HTR-8/SVneo (cell line): ENCODE measurements around the gene ABCC8.

Experiments
- DNase-seq: peaks from one replicate; pipeline ENCODE4 v3.0.0; 2011; ENCODE audit warnings: low spot score, mixed read lengths; ENCODE audit not compliant: insufficient read length
- FAIRE-seq: peaks from 2 replicates; lab custom pipeline; 2011; peaks lifted over from hg19 to GRCh38; lab: Jason Lieb, UNC

Gene ABCC8

DNA sequence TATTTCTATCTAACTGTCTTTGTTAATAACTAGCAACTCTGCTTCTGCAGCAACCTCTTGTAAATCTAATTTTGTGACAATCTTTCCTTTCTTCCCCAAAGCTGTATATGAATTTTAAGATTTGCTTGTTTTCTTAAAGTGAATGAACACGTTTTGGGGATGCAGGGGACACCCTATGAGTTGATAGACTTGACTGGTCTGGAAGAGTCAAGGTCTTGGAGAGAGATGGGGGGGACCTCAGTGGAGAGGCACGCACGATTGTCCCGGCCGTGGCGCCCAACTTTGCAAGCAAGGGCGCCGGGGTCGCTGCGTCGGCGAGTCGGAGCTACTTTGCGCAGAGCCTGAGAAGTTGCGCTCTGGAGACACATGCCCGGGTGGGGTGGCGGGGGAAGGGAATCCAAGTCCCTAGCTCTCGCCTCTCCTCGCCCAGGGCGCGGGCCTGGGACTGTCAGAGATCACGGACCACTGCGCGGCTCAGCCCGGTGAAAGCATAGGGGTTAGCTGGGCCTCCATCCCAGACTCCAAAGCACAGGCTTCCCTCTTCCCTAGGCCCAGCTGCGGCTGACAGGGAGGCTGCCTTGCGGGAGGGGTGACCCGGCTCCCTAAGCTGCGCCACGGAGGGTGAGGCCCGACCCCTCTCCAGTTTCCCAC, 854 bp downstream of the ABCC8 start:
- FAIRE-seq, result no peak
- no peak for DNase-seq

DNA sequence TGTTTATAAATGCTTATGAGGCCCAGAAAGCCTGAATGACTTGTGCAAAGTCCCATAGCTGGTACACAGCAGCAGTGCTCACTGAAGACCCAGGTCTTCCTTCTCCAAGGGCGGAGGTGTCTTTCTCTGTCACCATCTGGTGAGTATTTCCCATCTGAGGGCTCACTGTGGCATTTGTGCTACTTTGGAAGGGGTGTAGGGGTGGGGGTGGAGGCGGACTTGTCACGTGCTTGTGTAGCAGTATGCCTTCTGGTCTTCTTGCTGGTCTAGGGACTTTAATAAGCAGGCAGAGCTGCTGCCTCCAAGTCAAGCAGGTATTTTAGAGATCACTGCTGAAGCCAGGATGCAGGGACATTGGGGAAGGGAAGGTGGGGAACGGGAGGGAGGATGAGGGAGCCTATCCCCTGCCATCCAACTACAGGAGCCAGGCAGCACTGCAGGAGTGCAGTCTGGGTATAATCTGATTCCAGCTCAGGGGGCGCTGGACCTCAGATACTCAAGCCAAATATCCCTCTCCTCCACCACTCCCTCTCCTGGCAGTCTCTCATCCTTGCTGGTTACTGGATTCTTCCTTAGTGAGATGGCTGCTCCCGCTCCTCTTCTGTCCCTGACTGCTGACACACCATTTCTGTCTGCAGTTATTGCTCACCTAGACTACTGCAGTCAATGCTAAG, 3.4 kb downstream of the ABCC8 start:
- DNase-seq (peak; percentile 62), FAIRE-seq (peak; percentile 58)

DNA sequence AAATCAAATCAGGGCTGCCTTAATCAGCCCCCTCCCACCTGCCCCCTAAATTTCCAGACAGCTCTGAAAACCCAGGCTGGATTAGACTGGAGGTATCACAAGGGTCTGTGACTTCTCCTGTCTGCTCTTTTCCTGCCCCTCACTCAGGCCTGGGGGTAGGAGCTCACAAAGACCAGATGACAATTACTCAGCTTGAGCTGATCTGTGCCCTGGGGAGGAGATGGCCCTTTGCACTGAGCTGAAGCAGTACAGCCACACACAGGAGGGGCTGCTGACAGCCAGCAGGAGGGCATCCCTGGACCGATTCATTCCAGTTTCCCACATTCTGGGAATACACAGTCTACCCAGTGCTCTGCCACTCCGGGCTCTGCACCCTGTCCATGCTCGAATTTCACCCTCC, 4.2 kb downstream of the ABCC8 start:
- FAIRE-seq (no peak), DNase-seq (no peak)

DNA sequence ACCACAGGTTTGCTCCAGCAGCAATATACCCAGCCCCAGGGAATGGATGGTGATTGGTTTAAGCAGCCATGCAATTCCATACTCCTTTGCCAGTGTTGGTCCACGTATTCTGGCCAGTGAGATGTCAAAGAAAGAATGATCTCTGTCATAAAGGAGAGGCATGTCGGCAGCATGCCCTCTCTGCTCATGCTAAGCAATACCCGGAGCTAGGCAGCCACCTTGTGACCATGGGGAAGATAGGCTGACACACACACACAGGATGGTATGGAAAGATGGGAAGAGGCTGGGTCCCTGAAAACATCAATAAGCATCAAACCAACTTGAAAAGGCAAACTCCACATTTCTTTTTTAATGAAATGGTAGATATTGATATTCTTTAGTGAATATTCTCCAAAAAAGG, 5.1 kb downstream of the ABCC8 start:
- no peak for FAIRE-seq
- DNase-seq, result no peak

DNA sequence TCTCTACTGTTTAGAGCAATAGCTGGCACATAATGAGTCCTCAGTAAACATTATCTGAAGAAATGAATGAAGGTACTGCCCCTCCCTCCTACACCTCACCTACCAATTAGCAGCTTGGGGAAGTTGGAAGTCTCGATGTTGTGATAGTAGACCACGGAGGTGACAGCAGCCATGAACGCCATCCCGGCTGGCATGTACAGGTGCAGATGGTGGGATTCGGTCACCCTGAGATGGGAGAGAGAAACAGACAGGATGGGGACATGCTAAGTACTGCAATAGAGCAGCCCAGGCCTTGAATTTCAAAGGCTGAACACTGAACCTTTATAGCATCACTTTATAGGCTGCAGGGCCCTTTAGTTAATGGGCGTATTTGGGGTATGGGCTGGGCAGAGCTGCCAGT, 6.6 kb downstream of the ABCC8 start:
- FAIRE-seq (no peak), DNase-seq (no peak)

DNA sequence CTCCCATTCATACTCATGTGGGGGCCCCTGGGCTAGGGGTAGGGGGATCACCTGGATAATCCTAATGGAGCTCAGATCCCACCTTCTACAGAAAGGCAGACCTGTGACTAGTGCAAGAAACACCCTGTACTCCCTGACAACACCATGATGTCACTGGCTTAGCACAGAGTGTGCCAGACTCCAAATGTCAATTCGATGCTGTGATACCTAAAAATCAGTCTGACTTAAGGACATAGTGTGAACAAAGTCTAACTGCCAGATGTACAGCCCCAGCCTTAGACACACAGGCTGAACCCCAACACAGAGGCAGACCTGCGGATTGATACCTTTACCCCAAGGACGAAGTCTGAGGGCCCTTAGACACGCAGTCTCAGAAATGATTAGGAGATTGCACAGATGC, 8.5 kb downstream of the ABCC8 start:
- DNase-seq, result no peak
- no peak for FAIRE-seq

DNA sequence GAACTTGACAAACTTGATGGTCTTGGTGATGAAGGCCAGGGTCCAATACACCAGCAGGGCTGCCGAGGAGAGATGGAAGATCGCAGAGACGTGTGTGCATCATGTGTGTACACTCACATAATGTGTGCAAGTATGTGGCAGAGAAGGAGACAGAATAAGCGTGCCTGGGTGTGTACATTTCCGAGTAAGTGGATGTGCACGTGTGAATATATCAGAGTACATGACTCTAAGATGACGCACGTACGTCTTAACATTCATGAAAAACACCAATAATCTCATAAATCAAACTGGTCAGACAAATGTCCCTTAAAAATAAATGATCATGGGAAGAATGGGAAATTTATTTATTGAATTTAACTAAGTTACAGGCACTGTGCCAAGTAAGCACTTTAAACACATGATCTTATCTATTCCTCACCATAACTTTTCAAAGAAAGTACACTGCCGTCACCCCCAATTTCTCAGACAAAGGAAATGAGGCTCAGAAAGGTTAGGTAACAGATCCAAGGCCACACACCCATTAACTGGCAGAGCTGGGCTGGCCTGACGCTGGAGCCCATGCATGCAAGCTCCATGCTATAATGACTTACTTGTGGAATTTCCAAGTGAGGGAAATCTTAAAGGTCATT, 13.0 kb downstream of the ABCC8 start:
- FAIRE-seq, result no peak
- DNase-seq, result no peak

DNA sequence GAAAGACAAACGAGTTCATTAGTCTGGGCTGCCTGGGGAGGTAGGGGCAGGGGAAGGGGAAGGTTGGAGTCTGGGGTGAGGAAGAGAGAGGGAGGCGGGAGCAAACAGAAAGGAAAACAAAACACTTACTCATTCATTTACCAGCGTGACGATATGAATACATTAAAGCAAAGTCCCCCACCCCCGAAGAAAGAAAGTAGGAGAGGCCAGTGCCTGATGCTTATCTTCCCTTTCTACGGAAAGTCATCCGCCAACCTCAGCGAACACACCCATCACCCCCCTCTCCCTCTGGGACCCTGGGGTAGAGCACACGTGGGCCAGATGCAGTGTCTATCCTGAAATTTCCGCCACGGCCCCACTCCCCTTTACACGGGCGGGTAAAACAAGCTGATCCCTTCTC, 13.7 kb downstream of the ABCC8 start:
- FAIRE-seq, result no peak
- no peak for DNase-seq

DNA sequence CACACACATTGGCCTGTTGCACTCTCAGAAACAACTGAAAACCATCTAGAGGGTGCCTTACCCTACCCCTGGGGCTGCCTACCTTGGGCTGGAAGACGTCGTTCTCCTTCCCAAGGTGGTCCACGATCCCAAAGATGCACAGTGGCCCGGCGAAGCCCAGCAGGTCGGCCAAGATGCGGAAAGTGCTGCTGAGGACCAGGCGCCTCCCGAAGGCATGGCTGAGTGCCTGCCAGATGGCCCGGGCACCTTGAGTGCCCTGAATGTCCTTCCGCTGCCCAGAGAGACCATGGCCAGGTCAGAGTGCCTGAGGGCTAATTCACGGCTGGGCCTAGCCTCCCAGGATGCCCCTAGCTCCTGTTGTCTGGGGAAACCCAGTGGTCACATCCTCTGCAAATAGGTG, 16.2 kb downstream of the ABCC8 start:
- FAIRE-seq (no peak), DNase-seq (no peak)

DNA sequence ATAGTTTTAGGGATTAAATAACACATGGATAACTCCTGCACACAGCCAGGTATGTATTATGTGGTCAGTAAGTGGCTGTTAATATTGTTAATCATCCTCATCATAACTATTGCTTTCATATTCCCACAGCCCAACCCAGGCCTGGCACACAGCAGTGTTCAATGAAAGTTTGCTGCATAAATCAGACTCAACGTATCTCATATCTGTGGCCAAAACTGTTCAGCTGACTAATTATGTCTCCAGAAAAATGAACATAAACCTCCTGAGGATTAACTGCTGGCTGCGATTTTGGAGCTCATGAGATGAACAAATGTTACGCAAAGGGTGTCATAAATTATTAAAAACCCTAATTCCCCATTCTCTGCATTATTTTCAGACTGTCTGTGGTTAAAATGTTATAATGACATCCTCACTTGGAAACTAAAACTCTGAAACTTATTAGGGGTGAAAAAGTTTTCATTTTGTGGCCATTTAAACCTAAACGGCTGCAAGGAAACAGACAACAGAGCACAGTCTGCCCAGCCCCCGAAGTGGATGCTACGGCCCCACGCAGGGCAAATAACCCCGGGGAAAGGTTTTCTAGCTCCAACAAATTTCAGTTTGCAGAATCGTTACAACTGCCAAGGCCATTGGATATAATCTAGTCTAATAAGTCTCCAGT, 17.3 kb downstream of the ABCC8 start:
- no peak for FAIRE-seq
- DNase-seq, result no peak

DNA sequence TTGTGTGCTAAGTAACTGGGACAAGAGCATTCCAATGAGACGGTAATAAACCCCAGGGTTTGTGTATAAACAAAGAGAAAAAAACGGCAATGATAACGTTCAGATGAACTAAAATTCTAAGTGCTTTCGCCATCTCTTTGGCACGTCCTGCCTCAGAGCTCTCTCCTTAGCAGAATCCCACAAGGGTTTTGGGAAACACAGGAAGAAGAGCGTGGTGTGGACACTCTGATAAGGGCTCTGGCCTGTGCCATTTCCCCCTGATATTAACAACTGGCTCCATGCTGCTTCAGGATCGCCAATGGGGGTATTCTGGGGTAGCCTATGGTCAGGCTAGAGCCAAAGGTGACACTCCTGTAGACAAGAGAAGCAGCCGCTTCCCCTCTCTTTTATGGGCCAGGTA, 18.4 kb downstream of the ABCC8 start:
- DNase-seq (no peak), FAIRE-seq (no peak)

DNA sequence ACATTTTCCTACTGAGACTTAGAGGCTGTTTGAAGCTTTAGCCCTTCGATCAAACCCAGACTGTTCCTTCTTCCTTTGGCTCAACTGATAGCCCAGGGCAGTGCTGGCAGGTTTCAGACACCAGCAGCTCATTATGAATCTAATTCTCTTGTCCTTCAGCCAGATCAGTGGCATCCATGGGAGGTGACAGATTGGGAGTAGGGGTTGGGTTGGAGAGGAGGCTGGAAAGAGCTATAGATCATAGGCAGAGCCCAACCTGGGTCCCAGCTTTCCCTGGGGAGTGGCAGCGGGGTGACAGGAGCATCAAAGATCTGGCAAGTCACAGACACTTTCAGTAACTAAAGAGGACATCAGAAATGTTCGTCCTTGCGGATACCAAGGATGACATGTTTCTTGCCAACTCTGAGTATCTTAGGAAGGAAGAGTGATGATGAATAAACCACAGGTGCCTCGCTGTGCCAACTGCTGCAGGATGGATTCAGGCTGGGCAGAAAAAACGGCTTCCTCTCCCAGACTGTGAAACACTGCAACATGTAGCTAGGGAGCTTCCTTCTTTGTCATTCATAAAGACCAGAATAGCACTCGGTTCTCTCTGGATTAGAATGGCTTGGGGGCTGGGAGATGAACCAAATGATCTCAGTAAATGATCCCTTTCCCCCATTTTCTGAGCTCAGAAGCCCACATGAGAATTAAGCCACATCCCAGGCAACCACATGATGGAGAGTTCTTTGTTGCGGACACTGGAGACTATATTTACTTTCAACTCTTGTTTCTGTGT, 19.1 kb downstream of the ABCC8 start:
- FAIRE-seq (no peak), DNase-seq (no peak)

DNA sequence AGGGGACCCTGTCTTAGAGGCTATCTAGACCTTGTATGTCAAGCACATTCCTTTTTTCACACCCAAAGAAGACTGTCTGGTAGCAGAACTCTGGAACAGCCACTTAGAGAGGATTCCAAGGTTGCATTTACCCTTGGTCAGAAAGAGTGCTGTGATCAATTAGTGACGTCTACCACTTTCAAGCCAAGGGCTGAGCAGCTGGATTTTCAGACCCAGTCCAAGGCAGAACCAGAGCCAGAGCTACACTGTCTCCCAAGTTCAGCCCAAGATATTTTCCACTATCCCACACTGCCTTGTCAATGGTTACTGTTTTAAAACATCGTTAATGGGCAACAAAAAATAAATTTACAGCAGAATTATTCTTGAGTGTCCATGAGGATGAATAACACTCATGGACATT, 24.0 kb downstream of the ABCC8 start:
- no peak for FAIRE-seq

DNA sequence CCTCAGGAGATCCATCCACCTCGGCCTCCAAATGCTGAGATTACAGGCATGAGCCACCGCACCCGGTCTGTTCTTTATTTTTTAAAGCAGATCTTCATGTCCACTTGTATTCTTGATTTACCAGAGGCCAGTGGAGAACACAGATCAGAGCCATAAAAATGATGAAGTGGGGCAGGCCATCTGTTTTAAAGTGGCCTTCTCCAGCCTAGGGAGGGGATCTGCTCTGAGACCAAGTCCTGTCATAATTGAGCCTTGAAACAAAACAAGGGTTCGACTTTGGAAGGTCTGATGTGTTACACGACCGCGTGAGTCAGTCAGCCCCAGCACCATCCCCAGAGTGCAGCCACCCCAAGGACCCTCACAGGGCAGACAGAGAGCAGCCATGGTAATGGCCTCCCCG, 27.5 kb downstream of the ABCC8 start:
- FAIRE-seq (no peak), DNase-seq (no peak)

More for the DNA sequence above, 24.0 kb downstream of the ABCC8 start:
- DNase-seq, result no peak

DNA sequence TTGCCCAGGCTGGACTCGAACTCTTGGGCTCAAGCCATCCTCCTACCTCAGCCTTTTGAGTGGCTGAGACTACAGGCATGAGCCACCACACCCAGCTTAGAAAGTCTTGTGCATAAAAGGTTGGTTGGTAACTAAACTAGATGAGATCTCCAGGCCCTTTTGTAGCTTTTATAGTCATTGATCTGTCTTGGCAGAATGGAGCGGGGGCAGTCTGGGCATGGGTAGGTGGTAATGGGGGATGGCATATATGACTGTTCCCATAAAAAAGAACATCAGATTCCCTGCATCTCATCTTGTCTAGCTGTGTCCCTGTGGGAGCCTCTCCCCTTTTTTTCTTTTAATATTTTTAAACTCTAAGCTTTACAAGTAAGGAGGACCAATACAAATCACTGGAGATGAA, 30.2 kb downstream of the ABCC8 start:
- DNase-seq, result no peak
- FAIRE-seq, result no peak

DNA sequence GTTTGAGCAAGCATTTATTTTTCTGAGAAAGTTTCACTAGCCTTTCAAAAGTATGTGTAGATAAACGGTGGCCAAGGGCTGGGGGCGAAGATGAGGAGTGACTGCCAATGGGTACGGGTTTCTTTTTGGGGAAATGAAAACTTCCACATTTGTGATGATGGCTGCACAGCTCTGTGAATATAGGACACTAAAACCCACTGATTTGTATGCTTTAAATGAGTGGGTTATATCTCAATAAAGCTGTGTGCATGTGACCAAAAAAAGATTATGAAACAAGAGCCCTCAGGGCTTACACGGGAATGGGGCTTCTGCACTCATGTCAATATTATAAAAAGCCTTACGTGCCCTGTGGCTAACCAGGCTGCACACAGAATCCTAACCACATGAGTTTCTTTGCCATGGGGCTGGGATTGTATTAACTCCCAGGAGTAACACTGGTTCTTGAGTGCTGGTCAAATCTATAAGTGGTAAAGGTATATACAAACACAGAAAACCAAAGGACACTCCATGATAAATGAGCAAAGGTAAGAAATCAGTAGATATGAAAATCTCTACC, 31.3 kb downstream of the ABCC8 start:
- no peak for FAIRE-seq

DNA sequence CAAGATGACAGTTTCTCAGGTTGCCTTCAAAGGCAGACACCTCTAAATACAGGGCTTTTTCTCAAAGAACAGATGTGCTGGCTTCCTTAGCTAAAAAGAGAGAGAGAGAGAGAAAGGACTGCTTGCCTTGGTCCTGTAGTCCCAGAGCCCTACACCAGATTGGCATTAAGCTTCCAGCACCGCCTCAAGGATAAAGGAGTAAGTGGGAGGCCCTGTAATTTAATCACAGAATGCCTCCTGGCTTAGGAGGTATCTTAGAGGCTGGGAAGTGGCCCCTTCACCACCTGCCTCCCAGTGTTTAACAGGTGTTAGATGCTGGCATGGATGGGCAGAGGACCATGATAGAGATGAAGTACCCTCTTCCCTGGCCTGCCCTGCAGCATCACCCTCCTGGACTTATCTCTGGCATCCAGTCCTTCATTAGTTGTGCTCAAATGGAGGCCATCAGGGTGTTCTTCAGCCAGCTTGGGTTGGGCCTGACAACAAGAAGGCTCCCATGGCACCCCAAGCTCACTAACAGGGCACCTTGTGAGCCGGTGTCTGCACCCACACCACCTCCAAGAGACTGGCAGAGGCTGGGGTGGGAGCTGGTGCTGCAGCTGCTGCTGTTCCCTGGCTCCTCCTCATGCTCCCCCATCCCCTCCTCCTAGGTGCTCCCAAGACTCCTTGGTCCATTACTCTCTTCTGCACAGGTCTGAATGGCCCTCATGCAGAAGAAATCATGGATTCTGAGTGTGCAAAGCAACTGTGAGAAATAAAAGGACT, 32.5 kb downstream of the ABCC8 start:
- no peak for DNase-seq
- FAIRE-seq, result no peak

More for the DNA sequence above, 31.3 kb downstream of the ABCC8 start:
- no peak for DNase-seq

DNA sequence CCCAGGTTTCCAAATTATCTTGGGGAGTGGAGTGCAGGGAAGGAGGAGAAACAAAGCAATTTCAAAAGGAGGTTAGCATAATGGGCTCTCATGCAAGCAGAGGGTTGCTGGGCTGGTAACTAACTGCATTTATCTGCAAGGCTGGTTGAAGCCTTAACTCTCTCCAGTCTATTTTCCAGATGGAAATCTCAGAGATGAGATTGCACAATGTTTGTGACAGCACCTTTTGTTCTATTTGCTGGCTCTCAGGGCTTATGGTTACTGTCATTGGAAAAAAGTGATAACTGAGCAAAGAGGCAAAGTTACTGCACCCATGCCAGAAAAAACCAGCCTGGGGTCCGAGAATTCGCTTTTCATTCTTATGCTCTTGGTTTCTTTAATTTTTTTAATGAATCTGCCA, 33.2 kb downstream of the ABCC8 start:
- FAIRE-seq, result no peak
- no peak for DNase-seq

DNA sequence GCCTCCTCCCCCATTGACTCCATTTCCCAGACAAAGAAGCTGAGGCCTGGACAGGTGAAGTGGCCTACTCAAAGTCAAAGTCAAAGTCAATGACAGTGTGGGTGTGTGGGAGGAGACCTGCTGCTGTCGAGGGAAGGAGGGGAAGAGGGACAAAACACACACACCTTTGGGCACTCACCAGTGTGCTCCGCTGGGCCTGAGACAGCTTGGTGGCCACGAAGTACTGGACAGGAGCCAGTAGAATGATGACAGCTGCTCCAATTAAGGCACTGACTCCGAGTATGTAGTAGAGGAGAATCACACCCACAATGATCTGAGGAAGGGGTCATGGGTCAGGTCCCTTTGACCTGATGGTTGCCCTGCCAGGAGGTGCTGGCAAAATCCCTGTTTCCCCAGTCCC, 33.6 kb downstream of the ABCC8 start:
- FAIRE-seq, result no peak
- DNase-seq, result no peak
